PC-3 (cell line): Measurements from ENCODE around the gene HOXB7. TPM values are rescaled to one million over a fixed set of nuclear protein-coding genes. Genes with fewer than 3 reads are reported as not detected.

Source experiments
- ATAC-seq: fragments of 200-7000 bp; cut with Tn5 transposase; 2 replicates; pipeline ENCODE4 v1.9.1; 2020; ENCODE audit warnings: mild to moderate bottlenecking, moderate library complexity
- BruUV-seq: library from RNA; stranded (reverse); fragments of 400-500 nt; replicated peaks from 2 replicates; lab custom pipeline; 2021; lab: Mats Ljungman, UMichigan
- CTCF ChIA-PET: fragments of 300-600 bp; sonication (Branson Sonifier 250); formaldehyde crosslinking; loops from one replicate; lab custom pipeline; 2022; ENCODE audit warnings: antibody characterized with exemption; lab: Charles Lee
- POLR2A ChIA-PET: fragments of 300-600 bp; sonication (Branson Sonifier 250); formaldehyde crosslinking; loops from one replicate; lab custom pipeline; 2022; ENCODE audit warnings: antibody characterized with exemption; ENCODE audit not compliant: unreplicated experiment; lab: Charles Lee
- DNase-seq: peaks from one replicate; pipeline ENCODE4 v3.0.0-alpha.2; 2015
- H2AFZ ChIP-seq: fragments of 300-600 bp; sonication (generic); 2 replicates; pipeline ENCODE4 v1.6.0; 2016; ENCODE audit warnings: antibody characterized with exemption, low read length
- H3F3A ChIP-seq: fragments of 300-600 bp; sonication (generic); one replicate; pipeline ENCODE4 v1.6.0; 2017; ENCODE audit warnings: antibody characterized with exemption, low read length, control low read depth, mild to moderate bottlenecking; ENCODE audit not compliant: unreplicated experiment
- H3K27ac ChIP-seq: fragments of 300-600 bp; sonication (generic); 2 replicates; pipeline ENCODE4 v1.5.1; 2016; ENCODE audit warnings: mild to moderate bottlenecking, low read length
- H3K27me3 ChIP-seq: fragments of 300-600 bp; sonication (generic); 2 replicates; pipeline ENCODE4 v1.6.1; 2016; ENCODE audit warnings: low read length, mixed read lengths
- H3K36me3 ChIP-seq: fragments of 300-600 bp; sonication (generic); 2 replicates; pipeline ENCODE4 v1.6.1; 2016; ENCODE audit warnings: low read depth, mixed run types, low read length, mixed read lengths
- H3K4me1 ChIP-seq: fragments of 300-600 bp; sonication (generic); 2 replicates; pipeline ENCODE4 v1.5.1; 2016; ENCODE audit warnings: low read length; ENCODE audit not compliant: insufficient read depth
- H3K4me2 ChIP-seq: fragments of 300-600 bp; sonication (generic); 2 replicates; pipeline ENCODE4 v1.6.0; 2016; ENCODE audit warnings: low read length
- H3K4me3 ChIP-seq: fragments of 300-600 bp; sonication (generic); 2 replicates; pipeline ENCODE4 v1.5.1; 2016; ENCODE audit warnings: mild to moderate bottlenecking, low read length, mixed read lengths
- H3K79me2 ChIP-seq: fragments of 300-600 bp; sonication (generic); 2 replicates; pipeline ENCODE4 v1.6.1; 2017; ENCODE audit warnings: low read length, mixed read lengths
- H3K9ac ChIP-seq: fragments of 300-600 bp; sonication (generic); 2 replicates; pipeline ENCODE4 v1.6.0; 2016; ENCODE audit warnings: mild to moderate bottlenecking, low read length
- H3K9me2 ChIP-seq: fragments of 300-600 bp; sonication (generic); replicated peaks from 2 replicates; pipeline ENCODE4 v1.6.1; 2016; ENCODE audit warnings: mixed run types, low read length, mixed read lengths
- H3K9me3 ChIP-seq: fragments of 300-600 bp; sonication (generic); 2 replicates; pipeline ENCODE4 v1.6.1; 2016; ENCODE audit warnings: low read length, mixed read lengths
- H4K20me1 ChIP-seq: fragments of 300-600 bp; sonication (generic); 2 replicates; pipeline ENCODE4 v1.6.1; 2016; ENCODE audit warnings: low read length, mixed read lengths
- CTCF ChIP-seq: fragments of 300-600 bp; sonication (generic); conservative IDR thresholded peaks from 2 replicates; pipeline ENCODE4 v1.5.1; 2017; ENCODE audit warnings: antibody characterized with exemption, low read depth, mild to moderate bottlenecking, low read length
- EZH2 ChIP-seq: fragments of 300-600 bp; sonication (generic); IDR thresholded peaks from one replicate; pipeline ENCODE4 v1.6.1; 2017; ENCODE audit warnings: antibody characterized with exemption, mild to moderate bottlenecking, low read length; ENCODE audit not compliant: unreplicated experiment
- EZH2phosphoT487 ChIP-seq: fragments of 300-600 bp; sonication (generic); IDR thresholded peaks from 2 replicates; pipeline ENCODE4 v1.6.1; 2018; ENCODE audit warnings: mild to moderate bottlenecking, antibody characterized with exemption, low read length, borderline replicate concordance
- intact Hi-C: fragments of 100-400 bp; cut with micrococcal nuclease; formaldehyde crosslinking; loops from 2 replicates; pipeline ENCODE4 v1.9.0; 2023
- total RNA-seq: library from RNA; depleted of rRNA; stranded (reverse); fragments of >200 nt; gene quantifications from 2 replicates; pipeline ENCODE4 v1.2.3, GENCODE V29; 2014

HOXB7 gene
- total RNA-seq, 1 experiment from 2014 or later = not detected

DNA sequence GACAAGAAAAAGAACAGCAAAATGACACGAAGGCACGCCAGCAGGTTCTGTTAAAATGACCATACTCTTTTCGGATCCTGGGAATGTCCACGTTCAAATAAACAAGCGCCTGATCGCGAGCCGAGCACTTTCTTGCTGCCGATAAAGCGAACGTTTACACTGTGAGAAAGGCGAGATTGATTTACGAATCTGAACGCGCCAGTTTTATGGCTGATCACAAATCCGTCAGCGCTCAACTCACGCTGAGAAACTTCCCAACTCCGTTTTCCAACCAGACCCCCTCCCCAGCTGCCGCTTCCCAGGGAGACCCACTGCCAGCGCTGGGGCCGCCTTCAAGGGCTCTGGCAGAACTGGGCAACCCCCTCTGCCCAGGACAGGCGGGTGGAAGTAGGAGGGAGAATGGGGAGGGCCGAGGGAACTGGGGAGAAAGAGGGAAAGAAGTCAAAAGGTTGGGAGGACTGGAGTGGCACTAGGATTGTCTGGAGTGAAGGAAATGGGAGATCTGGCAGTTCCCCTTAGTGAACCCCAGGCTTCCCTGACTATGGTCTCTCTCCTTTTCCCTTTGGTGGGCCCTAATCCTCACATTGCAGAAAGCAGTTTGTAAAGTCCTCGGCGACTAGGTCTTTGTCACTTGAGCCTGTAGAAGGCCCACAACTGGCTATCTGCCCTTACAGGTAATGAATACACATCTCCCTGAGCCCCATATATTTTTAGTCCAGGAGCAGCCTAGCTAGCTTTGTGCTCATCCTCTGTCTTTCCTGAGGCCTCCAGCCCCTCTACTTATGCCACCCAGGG is 39.6 kb downstream of the HOXB7 start:
- H2AFZ ChIP-seq = no peak overlapping the region
- no peak for TF ChIP-seq EZH2
- TF ChIP-seq CTCF = no peak
- no peak for TF ChIP-seq EZH2phosphoT487
- ATAC-seq (no peak), DNase-seq (no peak)
- intact Hi-C loops = no loop called here
- H3K9me2 ChIP-seq = no peaks in the 10 kb centered on the region
- no peaks in the 10 kb centered on the region for H3K79me2 ChIP-seq
- TSS peak; percentile 13 for BruUV-seq
- H3F3A ChIP-seq = no peaks in the 10 kb centered on the region
- no peak overlapping the region for H3K27ac ChIP-seq
- H3K9ac ChIP-seq = no peak overlapping the region
- H3K4me1 ChIP-seq = peaks cover 12% of the 10 kb centered on the region
- H3K4me3 ChIP-seq = no peak overlapping the region
- no peak overlapping the region for H3K4me2 ChIP-seq
- no peaks in the 10 kb centered on the region for H3K27me3 ChIP-seq
- no peaks in the 10 kb centered on the region for H3K9me3 ChIP-seq
- POLR2A ChIA-PET = no interaction called here
- CTCF ChIA-PET = no interaction called here
- H4K20me1 ChIP-seq = no peaks in the 10 kb centered on the region
- H3K36me3 ChIP-seq = no peaks in the 10 kb centered on the region

- Histone ChIP-seq H3K4me1 (peaks cover 8% of the 10 kb centered on the region), H3K36me3 (no peaks in the 10 kb centered on the region), H3K4me2 (no peak overlapping the region), H3K9me3 (no peaks in the 10 kb centered on the region), H3F3A (no peaks in the 10 kb centered on the region), H3K27ac (no peak overlapping the region), H3K79me2 (no peaks in the 10 kb centered on the region), H4K20me1 (no peaks in the 10 kb centered on the region), H3K4me3 (no peak overlapping the region), H2AFZ (no peak overlapping the region), H3K27me3 (no peaks in the 10 kb centered on the region), H3K9me2 (no peaks in the 10 kb centered on the region), H3K9ac (no peak overlapping the region)
- TF ChIP-seq EZH2phosphoT487 (no peak), EZH2 (no peak), CTCF (no peak)
- no peak for ATAC-seq
- ChIA-PET CTCF (no interaction called here), POLR2A (no interaction called here)
- no TSS peak for BruUV-seq
- intact Hi-C loops = no loop called here
- no peak for DNase-seq
Measured at GRCh38 chr17:48570325-48571023, 40.3 kb downstream of the HOXB7 start.
